Ishikawa (cell line): ENCODE measurements around the gene CFAP65.

Experiments
- CREB1 ChIP-seq: IDR thresholded peaks from 2 replicates; pipeline ENCODE4 v1.6.1; 2012; ENCODE audit warnings: low read depth
- NFIC ChIP-seq: IDR thresholded peaks from 2 replicates; pipeline ENCODE4 v1.6.1; 2012
- RAD21 ChIP-seq: IDR thresholded peaks from 2 replicates; pipeline ENCODE4 v1.6.1; 2012; ENCODE audit warnings: low read depth
- TF ChIP-seq, protein P1 (sequence below): IDR thresholded peaks from 2 replicates; pipeline ENCODE4 v1.6.1; 2012
- TF ChIP-seq, protein P2 (sequence below): IDR thresholded peaks from 2 replicates; pipeline ENCODE4 v1.6.1; 2012

DNA sequence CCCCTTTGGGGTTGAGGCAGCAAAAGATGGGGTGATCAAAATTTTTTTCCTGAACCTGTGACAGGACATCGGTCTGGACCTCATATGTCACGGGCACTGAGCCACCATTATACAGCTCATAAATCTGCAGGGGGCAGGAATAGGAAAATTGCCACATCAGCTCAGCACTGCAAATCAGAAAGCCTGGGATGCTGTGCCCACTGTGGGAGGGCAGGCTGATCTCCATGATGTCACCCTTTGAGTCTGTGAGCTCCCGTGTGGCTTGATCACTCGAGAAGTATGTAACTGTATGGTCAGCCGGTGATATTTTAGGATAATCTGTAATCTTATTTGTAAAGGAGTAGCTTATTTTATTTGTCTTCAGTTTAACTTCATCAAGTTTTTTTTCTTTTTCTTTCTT, 30.4 kb downstream of the CFAP65 start:
- TF ChIP-seq, protein P1, sequence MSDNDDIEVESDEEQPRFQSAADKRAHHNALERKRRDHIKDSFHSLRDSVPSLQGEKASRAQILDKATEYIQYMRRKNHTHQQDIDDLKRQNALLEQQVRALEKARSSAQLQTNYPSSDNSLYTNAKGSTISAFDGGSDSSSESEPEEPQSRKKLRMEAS: no peak
- no peak for TF ChIP-seq NFIC
- TF ChIP-seq RAD21: no peak
- no peak for TF ChIP-seq CREB1
- TF ChIP-seq, protein P2, sequence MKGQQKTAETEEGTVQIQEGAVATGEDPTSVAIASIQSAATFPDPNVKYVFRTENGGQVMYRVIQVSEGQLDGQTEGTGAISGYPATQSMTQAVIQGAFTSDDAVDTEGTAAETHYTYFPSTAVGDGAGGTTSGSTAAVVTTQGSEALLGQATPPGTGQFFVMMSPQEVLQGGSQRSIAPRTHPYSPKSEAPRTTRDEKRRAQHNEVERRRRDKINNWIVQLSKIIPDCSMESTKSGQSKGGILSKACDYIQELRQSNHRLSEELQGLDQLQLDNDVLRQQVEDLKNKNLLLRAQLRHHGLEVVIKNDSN: no peak
